PC-9 (cell line): Measurements from ENCODE around the gene FBLN2.

Experiments used
- CTCF ChIP-seq: fragments of 200-600 bp; sonication (generic); conservative IDR thresholded peaks from 2 replicates; pipeline ENCODE4 v1.6.1; 2017; ENCODE audit warnings: mixed run types, antibody characterized with exemption, mild to moderate bottlenecking, moderate library complexity
- EZH2 ChIP-seq: fragments of 200-600 bp; sonication (generic); IDR thresholded peaks from 2 replicates; pipeline ENCODE4 v1.8.0; 2017; ENCODE audit warnings: antibody characterized with exemption, low read depth

- TF ChIP-seq EZH2 (no peak), CTCF (no peak)
Observed at GRCh38 chr3:13577181-13578121, 28.5 kb downstream of the FBLN2 start.
